Heart right ventricle (tissue), 16 donors: ENCODE results near the gene BASP1. TPM values are rescaled to one million over a fixed set of nuclear protein-coding genes. Genes with fewer than 3 reads are reported as not detected.

Experiments
- ATAC-seq, 8 donors: fragments of 200-7000 bp; cut with Tn5 transposase; one replicate each; pipeline ENCODE4 v1.9.1; 2020; ENCODE audit warnings: mild to moderate bottlenecking in 8 of 8, moderate library complexity in 8 of 8, moderate number of reproducible peaks in 1 of 8
- DNase-seq, 2 donors: peaks; one replicate each; pipeline ENCODE4 v3.0.0-alpha.2; 2020
- H3K27ac ChIP-seq, 10 donors: fragments of 200-600 bp; sonication (generic) in 2 of 10; one replicate each; pipeline versions ENCODE4 v1.5.0 to v1.8.0; 2020 to 2022; ENCODE audit warnings: mild to moderate bottlenecking in 3 of 10
- H3K27me3 ChIP-seq, 7 donors: fragments of 200-600 bp; one replicate each; pipeline ENCODE4 v1.8.0; 2021 to 2022; ENCODE audit warnings: mild to moderate bottlenecking in 2 of 7
- H3K36me3 ChIP-seq, 9 donors: fragments of 200-600 bp; sonication (generic) in 1 of 9; one replicate each; pipeline versions ENCODE4 v1.5.0 to v1.8.0; 2020 to 2022; ENCODE audit warnings: mild to moderate bottlenecking in 2 of 9
- H3K4me1 ChIP-seq, 9 donors: fragments of 200-600 bp; sonication (generic) in 1 of 9; one replicate each; pipeline versions ENCODE4 v1.5.0 to v1.8.0; 2020 to 2022; ENCODE audit warnings: mild to moderate bottlenecking in 4 of 9
- H3K4me3 ChIP-seq, 10 donors: fragments of 200-600 bp; sonication (generic) in 2 of 10; one replicate each; pipeline versions ENCODE4 v1.5.0 to v1.8.0; 2020 to 2022; ENCODE audit warnings: mild to moderate bottlenecking in 7 of 10, moderate library complexity in 2 of 10
- H3K9me3 ChIP-seq, 11 donors: fragments of 200-600 bp in 10 of 11; sonication (generic) in 2 of 11; one replicate each; pipeline versions ENCODE4 v1.5.0 to v1.8.0; 2013 to 2022; ENCODE audit warnings: mild to moderate bottlenecking in 2 of 11, control low read depth in 1 of 11, moderate library complexity in 1 of 11
- WGBS, 2 donors: extraction: QIAGEN DNeasy Blood & Tissue Kit; methylation state at CpG; one replicate each; pipeline ENCODE4 v1.1.7; 2013; ENCODE audit warnings: inconsistent platforms in 1 of 2; 5-methylcytosine and 5-hydroxymethylcytosine counted together
- intact Hi-C, 10 donors: fragments of 100-400 bp; cut with DNase I; formaldehyde crosslinking; loops; one replicate each; pipeline versions ENCODE4 v1.11.1 to v1.14.2; 2022
- polyA plus RNA-seq, 2 donors: library from polyadenylated mRNA; stranded (reverse); fragments of 200-250 nt; gene quantifications; one replicate each; pipeline ENCODE4 v1.2.3, GENCODE V29; 2013
- total RNA-seq, 10 donors: library from RNA; stranded (reverse); fragmentation: NEBNext Ultra II Directional in 3 of 10; extraction: Animal tissue kit (Norgen Biotek cat#: 25700) in 3 of 10; gene quantifications; one replicate each; pipeline versions ENCODE4 v1.2.1 to v1.2.4, GENCODE V29; 2021 to 2023
- TF ChIP-seq, protein P1 (sequence below), 9 donors: fragments of 200-600 bp; sonication (generic) in 2 of 9; IDR thresholded peaks; one replicate each; pipeline versions ENCODE4 v1.5.0 to v1.8.0; 2021 to 2022; ENCODE audit warnings: antibody characterized with exemption in 9 of 9, mild to moderate bottlenecking in 5 of 9, moderate library complexity in 1 of 9
- donor health status: Arrhythmogenic right ventricular cardiomyopathy.
- donor health status: ischemic (EF 13 %, LVEDD 7.1; RV severe dilation, severe dysfunction).
- donor health status: healthy with polysubstance abuse.
- donor health status: DM: no; HTN: yes; CAD: no.
- donor health status: DM: no; HTN: no; CAD: no.
- donor health status: ischemic (EF 25% LVEDD 6.9; RV normal size, moderate dysfunction).
- donor health status: ischemic (EF 25% LVEDD 5.7; RV mildly dilated, moderate dysfunction).
- donor health status: healthy.
- donor health status: DM: yes; HTN: yes; CAD: no.
- donor health status: Ischemic cardiomyopathy.
- donor health status: ischemic (EF 35%, LVEDD 5.7; RV mildly dilated, moderate dysfunction).
- donor health status: nonischemic (EF 11% LVEDD 7.7; RV severe dilation, severe dysfunction).
- donor health status: DM: yes; HTN: yes; CAD: no.
- donor health status: PGD.
- donor health status: ischemic (EF 29% LVEDD 5.4; RV normal size, mild dysfunction).
- donor health status: nonischemic (EF 23%, LVEDD 6.1; RV moderate dilation, normal function).

BASP1 gene
- total and polyA plus RNA-seq, 12 donors: 0.42 to 8.8 (median 1.6) TPM

DNA sequence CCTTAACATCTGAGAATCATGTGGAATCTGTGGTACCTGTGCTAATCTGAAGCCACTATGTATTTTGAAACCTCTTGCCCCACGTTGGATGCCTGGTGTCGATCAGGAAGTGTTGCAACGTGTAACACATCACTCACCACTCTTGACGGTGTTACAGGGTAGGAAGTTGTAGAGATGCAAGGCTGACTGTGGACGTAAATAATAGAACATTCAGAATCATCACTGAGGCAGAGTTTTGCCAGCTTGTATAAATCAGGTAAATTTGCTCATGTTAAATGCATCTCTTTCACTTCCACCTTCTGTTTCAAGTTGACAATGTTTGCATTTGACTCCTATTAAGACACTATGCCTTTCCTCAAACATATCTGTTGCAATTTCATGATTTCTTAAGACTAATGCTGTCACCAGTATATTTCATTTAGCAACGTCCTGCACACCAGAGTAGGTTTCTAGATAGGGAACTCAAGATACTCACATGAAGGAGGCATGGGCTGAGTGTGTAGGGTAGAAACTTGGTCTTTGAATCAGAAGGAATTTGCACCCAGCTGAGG is 38.1 kb downstream of the BASP1 start:
- Histone ChIP-seq H3K9me3 (no peaks in the 10 kb centered on the region), H3K4me1 (peaks cover 0 to 17% (median 0%) of the 10 kb centered on the region in 9 donors), H3K36me3 (no peaks in the 10 kb centered on the region), H3K27me3 (peaks cover 0 to 13% (median 0%) of the 10 kb centered on the region in 7 donors), H3K27ac (peak overlapping the region in 1 of 10 donors; percentile 75), H3K4me3 (no peak overlapping the region)
- WGBS, 2 donors: 31 to 35% methylated on average over 6 of the region's 6 CpGs
- DNase-seq (no peak), ATAC-seq (peak in 1 of 8 donors; percentile 52)
- TF ChIP-seq, protein P1, sequence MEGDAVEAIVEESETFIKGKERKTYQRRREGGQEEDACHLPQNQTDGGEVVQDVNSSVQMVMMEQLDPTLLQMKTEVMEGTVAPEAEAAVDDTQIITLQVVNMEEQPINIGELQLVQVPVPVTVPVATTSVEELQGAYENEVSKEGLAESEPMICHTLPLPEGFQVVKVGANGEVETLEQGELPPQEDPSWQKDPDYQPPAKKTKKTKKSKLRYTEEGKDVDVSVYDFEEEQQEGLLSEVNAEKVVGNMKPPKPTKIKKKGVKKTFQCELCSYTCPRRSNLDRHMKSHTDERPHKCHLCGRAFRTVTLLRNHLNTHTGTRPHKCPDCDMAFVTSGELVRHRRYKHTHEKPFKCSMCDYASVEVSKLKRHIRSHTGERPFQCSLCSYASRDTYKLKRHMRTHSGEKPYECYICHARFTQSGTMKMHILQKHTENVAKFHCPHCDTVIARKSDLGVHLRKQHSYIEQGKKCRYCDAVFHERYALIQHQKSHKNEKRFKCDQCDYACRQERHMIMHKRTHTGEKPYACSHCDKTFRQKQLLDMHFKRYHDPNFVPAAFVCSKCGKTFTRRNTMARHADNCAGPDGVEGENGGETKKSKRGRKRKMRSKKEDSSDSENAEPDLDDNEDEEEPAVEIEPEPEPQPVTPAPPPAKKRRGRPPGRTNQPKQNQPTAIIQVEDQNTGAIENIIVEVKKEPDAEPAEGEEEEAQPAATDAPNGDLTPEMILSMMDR (IDR thresholded peaks at IDR 0.05): no peak
- intact Hi-C loops: no loop called here

DNA sequence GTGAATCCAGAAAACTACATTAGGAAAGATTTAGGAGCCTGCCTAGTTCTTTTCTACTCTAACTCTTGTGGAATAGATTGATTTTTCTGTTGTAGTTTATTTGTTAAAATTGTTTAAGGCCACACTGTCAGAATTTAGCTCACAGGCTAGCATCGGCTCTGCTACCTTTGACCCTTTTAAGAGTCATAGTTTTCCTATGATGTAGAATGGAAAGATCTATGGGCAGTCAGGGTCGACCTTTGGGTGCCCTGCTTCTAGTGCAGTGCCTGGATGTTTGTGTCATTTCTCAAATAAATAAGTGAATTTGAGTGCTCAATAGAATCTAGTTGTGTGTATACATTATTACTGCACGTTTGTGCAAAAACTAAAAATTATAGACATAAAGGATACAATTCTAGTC is 38.7 kb downstream of the BASP1 start:
- no peak for DNase-seq
- Histone ChIP-seq H3K9me3 (no peaks in the 10 kb centered on the region), H3K4me1 (peaks cover 0 to 17% (median 0%) of the 10 kb centered on the region in 9 donors), H3K27ac (peak overlapping the region in 1 of 10 donors; percentile 75), H3K4me3 (no peak overlapping the region), H3K36me3 (no peaks in the 10 kb centered on the region), H3K27me3 (peaks cover 0 to 12% (median 0%) of the 10 kb centered on the region in 7 donors)
- intact Hi-C loops: no loop called here
- TF ChIP-seq, protein P1 (IDR thresholded peaks at IDR 0.05): no peak
- WGBS, 2 donors: 70 to 74% methylated on average over 3 of the region's 3 CpGs
- ATAC-seq: no peak

DNA sequence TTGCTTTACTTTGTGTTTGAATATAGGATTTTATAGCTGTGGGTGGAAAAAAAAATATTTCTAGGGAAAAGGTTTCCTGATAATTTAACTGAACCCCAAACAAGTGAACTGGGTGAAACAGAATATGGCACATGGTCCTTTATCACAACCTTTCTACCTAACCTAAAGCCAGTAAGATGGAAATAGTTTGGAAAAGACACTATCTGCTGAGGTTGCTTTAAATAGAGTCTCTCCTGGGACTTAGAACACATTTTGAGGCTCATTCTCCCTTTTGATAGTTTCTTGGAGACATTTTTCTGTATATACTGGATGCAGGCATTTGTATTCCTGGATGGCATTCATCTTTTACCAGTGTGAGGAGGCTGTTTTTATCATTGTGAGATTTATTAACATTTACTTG is 39.4 kb downstream of the BASP1 start:
- intact Hi-C loops: no loop called here
- ATAC-seq (no peak), DNase-seq (no peak)
- H3K9me3 ChIP-seq: no peaks in the 10 kb centered on the region
- no peaks in the 10 kb centered on the region for H3K36me3 ChIP-seq
- H3K27ac ChIP-seq: peak overlapping the region in 1 of 10 donors; percentile 75
- peaks cover 0 to 12% (median 0%) of the 10 kb centered on the region in 7 donors for H3K27me3 ChIP-seq
- H3K4me1 ChIP-seq: peaks cover 0 to 15% (median 0%) of the 10 kb centered on the region in 9 donors
- TF ChIP-seq, protein P1 (IDR thresholded peaks at IDR 0.05): no peak
- no peak overlapping the region for H3K4me3 ChIP-seq

DNA sequence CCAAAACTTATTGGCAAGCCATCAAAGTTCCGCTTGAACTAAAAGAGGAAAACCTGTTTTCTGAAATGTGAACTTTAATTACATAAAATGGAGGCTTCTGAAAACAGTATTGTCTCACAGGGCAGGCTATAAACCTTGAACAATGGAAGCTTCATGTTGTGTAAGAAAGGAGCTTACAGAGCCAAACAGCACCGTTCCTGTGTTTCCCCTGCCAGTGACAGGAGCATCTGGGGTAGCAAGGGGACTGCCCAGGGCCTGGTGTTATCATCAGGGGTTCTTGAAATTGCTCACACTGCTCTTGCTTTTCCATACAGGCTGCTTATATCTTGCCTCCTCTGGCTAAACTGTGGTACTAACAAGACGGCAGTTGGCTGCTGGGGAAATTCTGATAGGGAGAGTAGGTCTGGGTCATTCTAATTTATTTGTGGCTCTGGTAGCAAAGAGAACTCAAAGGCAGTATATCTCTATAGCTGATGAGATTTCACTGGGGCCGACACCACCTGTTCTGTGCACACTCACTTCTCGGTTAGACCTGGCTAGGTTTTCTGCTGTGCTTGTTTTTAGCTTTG is 40.4 kb downstream of the BASP1 start:
- ATAC-seq (no peak), DNase-seq (no peak)
- no peak overlapping the region for H3K27ac ChIP-seq
- TF ChIP-seq, protein P1 (IDR thresholded peaks at IDR 0.05): no peak
- no peaks in the 10 kb centered on the region for H3K36me3 ChIP-seq
- intact Hi-C loops: no loop called here
- no peaks in the 10 kb centered on the region for H3K9me3 ChIP-seq
- H3K27me3 ChIP-seq: peaks cover 0 to 12% (median 0%) of the 10 kb centered on the region in 7 donors
- WGBS, 2 donors: 65 to 66% methylated on average over 5 of the region's 5 CpGs
- H3K4me3 ChIP-seq: no peak overlapping the region
- peaks cover 0 to 9% (median 0%) of the 10 kb centered on the region in 9 donors for H3K4me1 ChIP-seq
